ENCODE results near the gene INTS7.
"Not testable (repeated sequence)": the region's sequence is repeated elsewhere in the genome, so short reads cannot be mapped to it uniquely, and the experiment has no call there.

Gene INTS7

GRCh38 chr1:211932933-211933254 is 102.5 kb downstream of the INTS7 start:
- DNase-seq (ENCODE audit: low read depth), result no peak

- DNase-seq (ENCODE audit: low read depth), result no peak
Measured at GRCh38 chr1:211932231-211932932, 103.0 kb downstream of the INTS7 start.

- DNase-seq (ENCODE audit: low read depth), result no peak
Measured at GRCh38 chr1:211929683-211930082, 105.7 kb downstream of the INTS7 start.

GRCh38 chr1:211928993-211929637 is 106.2 kb downstream of the INTS7 start:
- DNase-seq (ENCODE audit: low read depth), result no peak

- no peak for DNase-seq (ENCODE audit: low read depth)
Measured at GRCh38 chr1:211928290-211928801, 107.0 kb downstream of the INTS7 start.

GRCh38 chr1:211925016-211925415 is 110.3 kb downstream of the INTS7 start:
- DNase-seq (ENCODE audit: low read depth), result no peak

- DNase-seq (ENCODE audit: low read depth), result no peak
Measured at GRCh38 chr1:211924256-211924655, 111.1 kb downstream of the INTS7 start.

- DNase-seq (ENCODE audit: low read depth), result no peak
Measured at GRCh38 chr1:211923095-211923494, 112.3 kb downstream of the INTS7 start.

GRCh38 chr1:211921579-211922095 is 113.7 kb downstream of the INTS7 start:
- no peak for DNase-seq (ENCODE audit: low read depth)

GRCh38 chr1:211920602-211921226 is 114.6 kb downstream of the INTS7 start:
- no peak for DNase-seq (ENCODE audit: low read depth)

- no peak for DNase-seq (ENCODE audit: low read depth)
Measured at GRCh38 chr1:211920141-211920572, 115.2 kb downstream of the INTS7 start.

GRCh38 chr1:211918843-211919414 is 116.4 kb downstream of the INTS7 start:
- DNase-seq (ENCODE audit: low read depth), result no peak

GRCh38 chr1:211916458-211916857 is 118.9 kb downstream of the INTS7 start:
- not testable (repeated sequence) for DNase-seq (ENCODE audit: low read depth)

GRCh38 chr1:211915924-211916323 is 119.4 kb downstream of the INTS7 start:
- no peak for DNase-seq (ENCODE audit: low read depth)

- DNase-seq (ENCODE audit: low read depth), result no peak
Measured at GRCh38 chr1:211912844-211913432, 122.4 kb downstream of the INTS7 start.

GRCh38 chr1:211912038-211912437 is 123.3 kb downstream of the INTS7 start:
- DNase-seq (ENCODE audit: low read depth), result no peak

GRCh38 chr1:211910913-211911485 is 124.4 kb downstream of the INTS7 start:
- no peak for DNase-seq (ENCODE audit: low read depth)

GRCh38 chr1:211910113-211910884 is 125.1 kb downstream of the INTS7 start:
- DNase-seq (ENCODE audit: low read depth), result no peak

GRCh38 chr1:211909395-211909794 is 126.0 kb downstream of the INTS7 start:
- DNase-seq (ENCODE audit: low read depth), result no peak

- DNase-seq (ENCODE audit: low read depth), result no peak
Measured at GRCh38 chr1:211908951-211909350, 126.4 kb downstream of the INTS7 start.

GRCh38 chr1:211908453-211908852 is 126.9 kb downstream of the INTS7 start:
- no peak for DNase-seq (ENCODE audit: low read depth)
